Measurements from ENCODE around the gene COL19A1.

GRCh38 chr6:69820438-69820837, 45.9 kb upstream of the COL19A1 start:
- TF ChIP-seq CTCF (conservative IDR thresholded peaks at IDR 0.05; ENCODE audit: low read length) (no peak), EZH2phosphoT487 (IDR thresholded peaks at IDR 0.05; ENCODE audit: borderline replicate concordance) (no peak)

Data from Loucy (cell line).